ENCODE data around the gene SERPINB5. TPM values are rescaled to one million over a fixed set of nuclear protein-coding genes. Genes with fewer than 3 reads are reported as not detected.

Gene SERPINB5
- total RNA-seq, 4 donors from 2014 or later, result 0.69 TPM; not detected in 3

- H3K4me3 ChIP-seq, result no peak overlapping the region
- no peaks in the 10 kb centered on the region for H3K36me3 ChIP-seq
- intact Hi-C loops (cut with DNase I; ENCODE audit: low total_unique reads), result no loop called here
- no peaks in the 10 kb centered on the region for H3K27me3 ChIP-seq
- no peaks in the 10 kb centered on the region for H3K9me3 ChIP-seq
- H3K4me1 ChIP-seq, result peaks cover 0 to 5% of the 10 kb centered on the region in 2 donors
- no peak for TF ChIP-seq POLR2A (IDR thresholded peaks at IDR 0.05)
- TF ChIP-seq CTCF (IDR thresholded peaks at IDR 0.05), result no peak
- H3K27ac ChIP-seq, result peak overlapping the region; percentile 51 to 64
- no peak for DNase-seq
Measured at GRCh38 chr18:63444580-63444979, 32.2 kb upstream of the SERPINB5 start.

GRCh38 chr18:63445037-63445436 lies 31.7 kb upstream of the SERPINB5 start:
- DNase-seq, result peak; percentile 47 to 61
- no peaks in the 10 kb centered on the region for H3K36me3 ChIP-seq
- H3K9me3 ChIP-seq, result no peaks in the 10 kb centered on the region
- TF ChIP-seq POLR2A (IDR thresholded peaks at IDR 0.05), result no peak
- no peak for TF ChIP-seq CTCF (IDR thresholded peaks at IDR 0.05)
- peak overlapping the region; percentile 51 to 64 for H3K27ac ChIP-seq
- no peak overlapping the region for H3K4me3 ChIP-seq
- intact Hi-C loops (cut with DNase I; ENCODE audit: low total_unique reads), result no loop called here
- no peaks in the 10 kb centered on the region for H3K27me3 ChIP-seq
- H3K4me1 ChIP-seq, result peaks cover 0 to 5% of the 10 kb centered on the region in 2 donors

GRCh38 chr18:63446266-63446665 lies 30.5 kb upstream of the SERPINB5 start:
- H3K4me1 ChIP-seq, result peaks cover 0 to 5% of the 10 kb centered on the region in 2 donors
- no peak for TF ChIP-seq POLR2A (IDR thresholded peaks at IDR 0.05)
- H3K27ac ChIP-seq, result no peak overlapping the region
- no peak for DNase-seq
- intact Hi-C loops (cut with DNase I; ENCODE audit: low total_unique reads), result no loop called here
- H3K27me3 ChIP-seq, result no peaks in the 10 kb centered on the region
- no peak overlapping the region for H3K4me3 ChIP-seq
- no peaks in the 10 kb centered on the region for H3K9me3 ChIP-seq
- no peaks in the 10 kb centered on the region for H3K36me3 ChIP-seq

- DNase-seq, result no peak
- Histone ChIP-seq H3K4me3 (no peak overlapping the region), H3K9me3 (no peaks in the 10 kb centered on the region), H3K4me1 (peaks cover 0 to 5% of the 10 kb centered on the region in 2 donors), H3K27me3 (no peaks in the 10 kb centered on the region), H3K36me3 (no peaks in the 10 kb centered on the region), H3K27ac (no peak overlapping the region)
- intact Hi-C loops (cut with DNase I; ENCODE audit: low total_unique reads), result no loop called here
- TF ChIP-seq CTCF (IDR thresholded peaks at IDR 0.05) (no peak), POLR2A (IDR thresholded peaks at IDR 0.05) (no peak)
Measured at GRCh38 chr18:63447066-63447465, 29.7 kb upstream of the SERPINB5 start.

- Histone ChIP-seq H3K4me1 (peaks cover 0 to 5% of the 10 kb centered on the region in 2 donors), H3K36me3 (no peaks in the 10 kb centered on the region), H3K27ac (no peak overlapping the region), H3K4me3 (no peak overlapping the region), H3K27me3 (no peaks in the 10 kb centered on the region), H3K9me3 (no peaks in the 10 kb centered on the region)
- TF ChIP-seq POLR2A (IDR thresholded peaks at IDR 0.05) (no peak), CTCF (IDR thresholded peaks at IDR 0.05) (no peak)
- DNase-seq, result no peak
- intact Hi-C loops (cut with DNase I; ENCODE audit: low total_unique reads), result no loop called here
Measured at GRCh38 chr18:63449426-63449825, 27.3 kb upstream of the SERPINB5 start.
